GM18909 (cell line): ENCODE data around the gene BAX.

Experiments used
- ATAC-seq: cut with Tn5 transposase; IDR thresholded peaks from one replicate; pipeline ENCODE4 v1.9.1; 2021; ENCODE audit warnings: mild to moderate bottlenecking; ENCODE audit not compliant: unreplicated experiment, poor library complexity

Gene BAX

GRCh38 chr19:49009828-49010227 is 55.2 kb downstream of the BAX start:
- no peak for ATAC-seq

- no peak for ATAC-seq
Measured at GRCh38 chr19:49010453-49010852, 55.8 kb downstream of the BAX start.

DNA sequence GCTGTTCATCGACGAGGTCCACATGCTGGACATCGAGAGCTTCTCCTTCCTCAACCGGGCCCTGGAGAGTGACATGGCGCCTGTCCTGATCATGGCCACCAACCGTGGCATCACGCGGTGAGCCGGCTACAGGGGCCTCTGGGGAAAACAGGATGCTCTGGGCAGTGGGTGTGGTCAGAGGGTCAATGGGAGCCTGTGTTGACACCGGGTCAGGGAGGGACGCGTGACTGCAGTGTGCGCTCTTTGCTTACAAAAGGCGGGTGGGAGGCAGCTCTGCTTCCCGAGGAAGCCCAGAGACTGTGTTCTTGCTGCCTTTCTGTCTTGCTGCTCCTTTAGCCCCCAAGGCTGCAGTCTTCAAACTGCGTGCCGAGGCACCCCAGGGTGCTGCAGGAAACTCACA is 56.5 kb downstream of the BAX start:
- no peak for ATAC-seq
